Dedifferentiated amniotic fluid mesenchymal stem cell (primary cell): ENCODE data around the gene OR4D2.
"Not testable (repeated sequence)": the region's sequence is repeated elsewhere in the genome, so short reads cannot be mapped to it uniquely, and the experiment has no call there.

ENCODE experiments used
- DNase-seq: peaks from one replicate; pipeline ENCODE4 v3.0.0-alpha.2; 2016; ENCODE audit errors: extremely low spot score

The OR4D2 gene

DNA sequence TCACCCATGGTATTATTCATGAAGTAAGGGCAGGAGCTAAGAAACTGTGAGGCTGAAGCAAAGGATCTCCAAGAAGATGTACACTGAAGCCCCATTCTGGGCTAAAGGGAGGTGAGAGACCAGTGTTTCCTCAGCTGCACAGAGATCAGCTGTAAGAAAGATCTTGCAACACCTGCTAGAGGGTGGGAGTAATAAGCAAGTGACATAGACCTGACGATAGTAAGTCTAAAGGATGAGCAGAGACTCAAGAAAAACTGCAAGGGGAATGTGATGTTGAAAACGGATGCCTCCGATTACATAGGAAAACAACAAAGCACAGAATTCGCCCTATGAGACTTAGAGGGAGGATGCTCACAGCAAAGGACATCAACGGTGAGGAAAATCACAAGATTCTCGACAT, at the start of gene OR4D2:
Gene OR4D2 (plus strand): TSS at position 301 of the 400 bp plus-strand sequence. CDS start 2,674 bp downstream, outside the sequence.
- DNase-seq: no peak

DNA sequence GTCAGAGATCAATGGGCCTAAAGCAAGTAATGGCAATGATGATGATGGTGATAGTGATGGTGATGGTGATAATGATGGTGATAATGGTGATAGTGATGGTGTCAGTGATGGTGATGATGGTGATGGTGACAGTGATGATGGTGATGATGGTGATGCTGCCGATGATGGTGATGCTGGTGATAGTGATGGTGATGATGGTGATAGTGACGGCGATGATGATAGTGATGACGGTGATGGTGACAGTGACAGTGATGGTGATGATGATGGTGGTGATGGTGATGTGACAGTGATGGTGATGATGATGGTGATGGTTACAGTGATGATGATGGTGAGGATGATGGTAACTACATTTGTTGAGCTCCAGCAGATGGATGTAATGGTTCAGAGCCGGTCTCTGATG, 49.4 kb upstream of the OR4D2 start:
- DNase-seq: no peak

DNA sequence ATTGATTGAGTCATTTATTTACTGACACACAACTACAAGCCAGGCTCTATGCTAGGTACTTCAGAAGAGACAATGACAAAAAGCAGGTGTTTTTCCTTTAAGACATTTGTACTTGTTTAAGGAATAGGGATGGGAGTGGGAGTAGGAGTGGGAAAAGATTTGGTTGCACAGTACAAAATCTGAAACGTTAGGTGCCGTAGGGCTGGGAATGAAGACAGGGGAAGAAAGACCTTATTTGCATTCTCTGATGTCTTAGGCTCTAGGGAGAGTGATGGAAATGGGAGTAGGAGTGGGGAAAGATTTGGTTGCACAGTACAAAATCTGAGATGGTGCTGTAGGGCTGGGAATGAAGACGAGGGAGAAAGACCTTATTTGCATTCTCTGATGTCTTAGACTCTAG, 47.3 kb upstream of the OR4D2 start:
- no peak for DNase-seq

DNA sequence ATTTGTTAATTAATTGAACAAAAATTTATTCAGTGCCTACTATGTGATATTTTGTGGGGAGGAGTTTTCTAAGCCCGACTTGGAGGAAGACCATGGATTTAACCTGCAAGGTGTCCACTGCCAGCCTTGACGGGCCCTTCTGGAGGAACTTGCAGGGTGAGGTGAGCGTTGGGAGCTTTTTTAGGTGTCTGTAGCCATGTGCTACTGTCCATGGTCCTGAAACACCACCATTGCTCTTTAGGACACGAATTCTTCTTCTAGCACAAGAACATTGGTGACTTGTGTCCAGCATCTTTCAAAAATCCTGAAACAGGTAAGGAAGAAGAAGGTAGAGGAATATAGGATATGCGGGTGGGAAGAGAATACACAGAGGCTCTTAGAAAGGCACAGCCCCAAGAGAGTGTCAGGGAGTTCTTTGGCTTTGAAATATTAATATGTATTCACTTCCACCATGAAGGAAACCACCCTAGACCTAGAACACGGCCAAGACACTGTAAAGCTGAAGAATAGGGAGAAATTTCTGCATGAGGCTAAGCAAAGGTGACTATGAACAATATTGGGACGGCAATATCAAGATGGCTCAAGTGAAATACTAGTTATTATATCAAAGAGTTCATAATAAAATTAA, 46.5 kb upstream of the OR4D2 start:
- DNase-seq: no peak

DNA sequence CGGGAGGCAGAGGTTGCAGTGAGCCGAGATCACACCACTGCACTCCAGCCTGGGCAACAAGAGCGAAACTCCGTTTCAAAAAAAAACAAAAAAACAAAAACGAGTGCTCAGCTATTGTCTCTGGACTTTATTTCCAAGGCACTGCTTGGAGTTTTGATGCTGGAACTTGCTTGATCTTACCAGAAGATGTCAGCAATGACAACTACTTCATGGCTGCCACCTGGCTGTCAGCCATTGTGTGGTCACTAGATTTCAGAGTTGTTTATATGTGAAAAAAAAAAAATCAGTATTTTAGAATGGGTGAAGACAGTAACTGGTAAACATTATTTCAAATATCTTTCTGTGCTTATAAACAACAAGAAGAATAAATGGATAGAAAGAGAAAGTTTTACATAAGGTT, 44.9 kb upstream of the OR4D2 start:
- no peak for DNase-seq

DNA sequence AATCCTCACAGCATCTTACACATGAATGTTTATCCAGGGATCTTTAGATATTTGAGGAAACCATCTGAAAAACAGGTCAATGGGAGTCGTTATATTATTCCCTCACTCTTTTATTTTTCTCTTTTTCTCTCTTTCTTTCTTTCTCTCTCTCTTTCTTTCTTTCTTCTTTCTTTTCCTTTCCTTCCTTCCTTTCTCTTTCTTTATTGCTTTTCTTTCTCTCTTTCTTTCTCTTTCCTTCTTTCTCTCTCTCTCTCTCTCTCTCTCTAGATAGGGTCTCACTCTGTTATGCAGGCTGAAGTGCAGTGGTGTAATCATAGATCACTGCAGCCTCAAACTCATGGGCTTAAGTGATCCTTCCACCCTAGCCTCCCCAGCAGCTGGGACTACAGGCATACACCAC, 38.9 kb upstream of the OR4D2 start:
- no peak for DNase-seq

DNA sequence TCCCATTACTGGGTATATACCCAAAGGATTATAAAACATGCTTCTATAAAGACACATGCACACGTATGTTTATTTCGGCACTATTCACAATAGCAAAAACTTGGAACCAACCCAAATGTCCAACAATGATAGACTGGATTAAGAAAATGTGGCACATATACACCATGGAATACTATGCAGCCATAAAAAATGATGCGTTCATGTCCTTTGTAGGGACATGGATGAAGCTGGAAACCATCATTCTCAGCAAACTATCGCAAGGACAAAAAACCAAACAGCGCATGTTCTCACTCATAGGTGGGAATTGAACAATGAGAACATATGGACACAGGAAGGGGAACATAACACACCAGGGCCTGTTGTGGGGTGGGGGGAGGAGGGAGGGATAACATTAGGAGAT, 34.1 kb upstream of the OR4D2 start:
- DNase-seq: not testable (repeated sequence)

DNA sequence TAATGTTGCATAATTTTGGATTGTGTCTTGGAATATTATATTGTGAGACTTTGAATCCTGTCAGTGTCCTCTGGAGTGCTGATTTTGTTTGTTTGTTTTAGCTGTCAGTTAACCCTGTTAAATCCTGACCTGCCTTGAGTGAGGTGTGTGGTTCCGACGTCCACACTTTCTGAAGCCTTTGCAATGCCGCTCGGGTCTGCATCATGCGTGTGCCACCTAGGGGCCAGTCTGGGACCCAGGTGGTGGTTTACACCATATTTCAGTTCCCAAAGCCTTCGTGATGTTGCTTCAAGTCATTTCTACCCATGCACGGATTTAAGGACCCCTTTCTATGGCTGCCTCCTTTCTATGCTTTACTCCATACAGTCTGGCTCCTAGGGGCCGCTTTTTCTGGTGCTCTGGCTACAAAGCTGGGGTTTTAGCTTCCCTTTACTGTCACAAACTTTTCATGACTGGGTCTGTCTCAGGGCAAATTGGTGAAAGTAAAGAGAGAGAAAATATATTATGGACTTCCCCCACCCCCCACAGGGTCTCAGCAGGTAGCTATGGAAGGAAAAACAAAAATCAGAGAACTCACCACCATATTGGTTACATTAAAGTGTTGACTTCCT, 30.0 kb upstream of the OR4D2 start:
- no peak for DNase-seq

DNA sequence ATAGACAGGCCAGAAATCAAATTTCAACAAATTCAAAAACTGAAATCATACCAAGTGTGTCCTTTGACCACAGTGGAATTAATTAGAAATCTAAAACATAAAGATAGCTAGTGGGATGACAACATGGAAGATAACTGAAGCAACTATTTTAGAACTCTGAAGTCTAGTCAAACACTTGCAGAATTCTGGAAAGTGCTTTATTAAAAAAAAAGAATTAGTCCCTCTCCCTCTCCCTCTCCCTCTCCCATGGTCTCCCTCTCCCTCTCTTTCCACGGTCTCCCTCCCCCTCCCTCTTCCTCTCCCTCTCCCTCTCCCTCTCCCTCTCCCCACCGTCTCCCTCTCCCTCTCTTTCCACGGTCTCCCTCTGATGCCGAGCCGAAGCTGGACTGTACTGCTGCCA, 25.3 kb upstream of the OR4D2 start:
- no peak for DNase-seq

DNA sequence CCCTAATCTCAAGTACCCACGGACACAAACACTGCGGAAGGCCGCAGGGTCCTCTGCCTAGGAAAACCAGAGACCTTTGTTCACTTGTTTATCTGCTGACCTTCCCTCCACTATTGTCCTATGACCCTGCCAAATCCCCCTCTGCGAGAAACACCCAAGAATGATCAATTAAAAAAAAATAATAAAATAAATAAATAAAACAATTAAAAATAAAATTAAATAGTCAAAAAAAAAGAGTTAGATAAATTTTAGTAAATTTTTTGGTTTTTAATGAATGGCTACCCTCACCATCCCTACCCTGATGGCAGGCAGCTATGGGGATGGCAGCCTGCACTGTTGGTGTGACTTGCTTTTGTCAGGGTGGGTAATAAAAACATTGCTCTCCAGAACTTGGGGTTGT, 23.4 kb upstream of the OR4D2 start:
- DNase-seq: not testable (repeated sequence)

DNA sequence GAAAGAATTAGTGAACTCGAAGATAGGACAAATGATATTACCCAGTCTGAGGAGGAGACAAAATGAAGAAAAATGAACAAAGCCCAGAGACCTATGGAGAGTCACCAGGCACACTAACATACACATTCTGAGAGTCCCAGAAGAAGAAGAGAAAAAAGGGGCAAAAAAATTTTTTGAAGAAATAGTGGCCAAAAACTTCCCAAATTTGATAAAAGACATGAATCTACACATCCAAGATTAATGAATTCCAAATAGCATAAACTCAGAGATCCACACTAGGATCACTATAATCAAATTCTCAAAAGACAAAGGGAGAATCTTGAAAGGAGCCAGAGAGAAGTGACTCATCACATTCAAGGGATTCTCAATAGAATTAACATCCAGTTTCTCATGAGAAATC, 22.0 kb upstream of the OR4D2 start:
- no peak for DNase-seq

DNA sequence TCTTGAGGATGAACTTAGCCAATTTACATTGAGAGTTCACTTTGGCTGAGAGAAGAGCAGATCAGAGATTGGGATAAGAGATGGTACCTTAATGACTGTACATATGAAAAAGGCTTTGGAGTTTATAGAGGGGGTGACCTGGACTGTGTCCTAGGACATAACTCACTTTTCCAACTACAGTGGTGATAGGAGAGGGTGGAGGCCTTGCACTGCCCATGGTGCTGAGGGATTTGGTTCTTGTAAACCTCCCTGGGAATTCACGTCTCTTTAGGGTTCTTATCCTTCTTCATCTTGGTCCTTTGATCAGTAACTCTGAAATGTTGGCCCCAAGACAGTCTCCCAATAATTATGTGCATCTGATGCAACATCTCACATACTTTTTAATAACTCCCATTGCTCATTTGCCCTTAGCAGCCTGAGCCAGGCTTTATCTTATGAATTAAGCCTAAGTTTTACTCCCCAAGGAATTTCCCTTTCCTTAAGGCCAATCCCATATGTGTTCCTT, 18.8 kb upstream of the OR4D2 start, which contains the start of gene OR4D1:
Gene OR4D1 (plus strand): TSS at position 455 of the 505 bp plus-strand sequence. CDS start 6,770 bp downstream, outside the sequence.
- DNase-seq: no peak

DNA sequence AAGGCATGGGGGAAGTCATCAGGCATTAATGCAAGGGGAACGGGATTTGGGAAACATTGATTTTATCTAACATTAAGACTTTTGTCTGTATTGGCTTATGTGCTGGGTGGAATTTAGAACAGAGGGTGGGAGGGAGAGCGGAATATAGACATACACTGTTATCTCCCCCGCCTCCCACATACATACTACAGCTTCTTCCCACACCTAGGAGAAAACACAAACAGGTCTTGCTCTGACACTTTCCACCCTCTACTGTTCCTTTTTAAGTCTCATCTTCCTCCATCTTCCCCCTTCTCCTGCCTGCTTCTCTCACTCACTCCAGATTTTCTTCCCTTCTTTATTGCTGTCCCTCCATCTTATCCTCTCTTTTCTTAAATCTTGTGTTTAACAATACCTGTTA, 18.2 kb upstream of the OR4D2 start:
- no peak for DNase-seq

DNA sequence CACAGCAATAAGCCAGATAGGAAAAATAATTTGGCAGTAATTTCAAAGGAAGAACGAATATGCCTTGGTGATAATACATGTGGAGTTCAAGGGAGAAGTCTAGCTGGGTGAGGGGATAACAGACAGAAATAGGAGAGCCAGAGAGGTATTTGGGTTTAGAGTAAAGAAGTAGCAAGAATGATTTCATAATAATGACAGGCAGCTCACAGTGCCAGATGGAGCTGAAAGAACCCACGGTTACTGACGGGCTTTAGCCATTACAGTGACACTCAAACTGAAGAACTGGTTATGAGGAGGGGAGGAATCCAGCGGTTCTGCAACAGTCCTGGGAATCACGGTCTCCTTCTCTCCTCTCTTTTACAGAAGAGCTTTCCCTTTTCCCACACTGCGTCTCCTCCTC, 16.4 kb upstream of the OR4D2 start:
- no peak for DNase-seq

DNA sequence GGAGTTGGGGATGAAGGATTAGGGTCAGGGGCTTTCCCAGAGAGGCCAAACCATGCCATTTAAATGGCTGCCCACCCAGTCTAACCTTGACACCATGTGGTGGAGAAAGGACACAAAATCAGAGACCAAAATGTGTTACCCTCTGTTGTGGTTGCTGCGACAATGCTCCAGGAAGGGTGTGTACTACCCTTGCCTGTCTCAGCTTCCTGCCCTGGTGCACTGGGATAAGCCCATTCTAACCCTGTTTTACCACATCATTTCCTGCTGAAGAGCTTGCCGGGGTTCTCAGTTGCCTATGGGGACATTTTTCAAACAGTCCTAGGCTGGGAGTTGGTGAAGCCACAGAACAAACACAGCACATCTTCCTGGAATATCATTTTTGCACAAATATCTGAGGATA, 13.7 kb upstream of the OR4D2 start:
- DNase-seq: no peak

DNA sequence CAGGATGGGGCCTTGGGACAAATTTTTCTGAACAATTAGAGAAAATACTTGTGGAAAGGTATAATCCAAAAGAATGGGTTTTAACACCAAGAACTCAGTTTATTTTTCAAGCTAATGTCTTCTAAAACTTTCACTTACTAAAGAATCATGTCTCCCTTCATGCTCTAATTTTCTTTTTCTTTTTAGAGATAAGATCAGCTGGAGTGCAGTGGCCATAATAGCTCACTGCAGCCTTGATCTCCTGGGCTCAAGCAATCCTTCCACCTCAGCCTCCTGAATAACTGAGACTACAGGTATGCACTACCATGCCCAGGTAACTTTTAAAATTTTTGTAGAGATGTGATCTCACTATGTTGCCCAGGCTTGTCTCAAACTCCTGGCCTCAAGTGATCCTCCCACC, 13.1 kb upstream of the OR4D2 start:
- no peak for DNase-seq

DNA sequence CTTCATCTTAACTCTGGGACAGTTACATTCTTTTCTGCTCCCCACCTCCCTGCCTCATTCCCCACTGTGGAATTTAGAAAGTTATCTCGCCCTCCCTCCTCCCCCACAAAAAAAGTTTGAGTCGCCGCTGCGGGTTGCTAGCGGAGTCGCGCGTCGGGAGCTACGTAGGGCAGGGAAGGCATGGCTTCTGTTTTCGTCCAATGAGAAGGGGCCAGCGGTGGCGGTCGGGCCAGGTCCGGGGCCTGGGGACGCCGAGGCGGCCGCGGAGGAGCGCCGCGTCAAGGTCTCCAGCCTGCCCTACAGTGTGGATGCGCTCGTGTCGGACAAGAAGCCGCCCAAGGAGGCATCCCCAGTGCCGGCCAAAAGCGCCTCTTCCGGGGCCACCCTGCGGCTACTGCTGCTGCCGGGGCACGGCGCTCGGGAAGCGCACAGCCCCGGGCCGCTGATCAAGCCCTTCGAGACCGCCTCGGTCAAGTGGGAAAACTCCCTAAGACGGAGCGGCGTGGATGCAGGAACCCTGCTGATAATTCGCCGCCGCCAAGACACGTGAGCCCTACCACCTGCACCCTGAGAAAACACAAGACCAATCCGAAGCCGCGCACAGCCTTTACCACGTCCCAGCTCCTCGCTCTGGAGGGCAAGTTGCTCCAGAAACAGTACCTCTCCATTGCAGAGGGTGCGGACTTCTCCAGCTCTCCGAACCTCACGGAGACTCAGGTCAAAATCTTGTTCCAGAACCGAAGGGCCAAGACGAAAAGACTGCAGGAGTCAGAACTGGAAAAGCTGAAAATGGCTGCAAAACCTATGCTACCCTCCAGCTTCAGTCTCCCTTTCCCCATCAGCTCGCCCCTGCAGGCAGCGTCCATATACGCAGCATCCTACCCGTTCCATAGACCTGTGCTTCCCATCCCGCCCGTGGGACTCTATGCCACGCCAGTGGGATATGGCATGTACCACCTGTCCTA, 9.7 kb upstream of the OR4D2 start:
- no peak for DNase-seq

DNA sequence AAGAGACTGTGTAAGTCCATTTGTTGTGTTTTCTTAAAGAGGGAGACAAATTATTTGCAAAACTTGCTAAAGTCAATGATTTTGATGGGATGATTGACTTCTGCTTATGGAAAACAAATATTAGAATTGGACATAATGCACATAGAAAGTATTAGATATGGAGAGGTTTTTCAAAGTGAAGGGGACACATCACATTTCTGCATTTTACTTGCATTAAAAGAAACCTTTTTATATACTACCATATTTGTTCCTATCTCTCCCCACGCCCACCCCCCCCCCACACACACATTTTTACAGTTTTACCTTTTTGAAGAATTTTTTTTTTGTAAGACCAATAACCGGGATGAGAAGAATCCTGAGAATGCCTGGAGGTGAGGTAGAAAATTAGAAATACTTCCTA, 8.6 kb upstream of the OR4D2 start:
- no peak for DNase-seq

DNA sequence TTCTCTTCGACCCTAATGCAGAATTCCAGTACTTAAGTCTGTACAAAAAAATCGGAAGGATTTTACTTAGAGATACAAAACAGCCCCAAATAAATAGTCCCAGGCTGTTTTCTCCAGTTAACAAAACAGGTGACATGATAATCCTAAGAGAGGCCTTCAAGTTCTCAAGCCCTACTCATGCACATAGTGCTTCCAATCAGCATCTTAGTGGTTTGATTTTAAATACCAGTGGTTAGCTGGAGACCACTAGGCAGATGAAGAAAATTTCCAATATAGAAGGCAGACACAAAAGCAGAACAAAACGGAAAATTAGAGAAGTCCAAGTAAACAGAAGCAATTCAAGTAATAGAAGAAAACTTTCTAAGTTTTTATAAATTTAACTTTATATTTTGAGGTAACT, 5.2 kb upstream of the OR4D2 start:
- no peak for DNase-seq

DNA sequence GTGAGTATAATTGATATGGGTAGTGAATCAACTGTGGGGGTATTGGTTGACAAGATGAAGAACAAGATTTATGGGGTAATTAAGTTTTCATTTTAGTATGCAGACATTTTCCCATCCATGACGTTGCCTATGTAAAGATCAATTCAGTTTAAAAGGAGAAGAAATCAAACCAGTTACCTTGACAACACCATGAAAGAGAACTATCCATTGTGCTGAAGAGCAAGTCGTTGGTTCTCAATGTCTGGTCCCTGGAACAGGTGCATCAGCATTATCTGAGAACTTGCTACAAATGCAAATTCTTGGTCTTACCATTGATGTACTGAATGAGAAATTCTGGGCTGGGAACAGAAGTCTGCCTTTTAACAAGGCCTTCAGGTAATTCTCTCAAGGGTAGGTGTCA, 801 bp upstream of the OR4D2 start:
- no peak for DNase-seq

DNA sequence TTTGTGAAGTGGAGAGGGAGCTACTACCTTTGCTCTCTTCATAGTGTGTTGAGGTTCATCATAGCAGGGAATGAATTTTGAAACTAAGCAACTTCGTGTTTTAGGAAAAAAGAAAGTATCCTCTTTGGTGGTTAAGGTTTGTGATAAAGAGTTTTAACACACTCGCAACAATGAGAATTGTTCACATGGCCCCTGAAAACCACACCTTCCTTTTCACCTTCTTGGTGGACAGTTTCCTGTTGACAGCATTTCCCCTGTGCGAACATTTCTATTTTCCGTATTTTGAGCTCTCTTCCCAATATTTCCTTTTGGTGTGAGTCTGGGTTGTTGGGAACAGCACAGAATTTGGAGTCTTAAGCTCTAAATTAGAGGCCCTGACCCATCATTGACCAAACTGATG, 3.8 kb downstream of the OR4D2 start:
- no peak for DNase-seq

DNA sequence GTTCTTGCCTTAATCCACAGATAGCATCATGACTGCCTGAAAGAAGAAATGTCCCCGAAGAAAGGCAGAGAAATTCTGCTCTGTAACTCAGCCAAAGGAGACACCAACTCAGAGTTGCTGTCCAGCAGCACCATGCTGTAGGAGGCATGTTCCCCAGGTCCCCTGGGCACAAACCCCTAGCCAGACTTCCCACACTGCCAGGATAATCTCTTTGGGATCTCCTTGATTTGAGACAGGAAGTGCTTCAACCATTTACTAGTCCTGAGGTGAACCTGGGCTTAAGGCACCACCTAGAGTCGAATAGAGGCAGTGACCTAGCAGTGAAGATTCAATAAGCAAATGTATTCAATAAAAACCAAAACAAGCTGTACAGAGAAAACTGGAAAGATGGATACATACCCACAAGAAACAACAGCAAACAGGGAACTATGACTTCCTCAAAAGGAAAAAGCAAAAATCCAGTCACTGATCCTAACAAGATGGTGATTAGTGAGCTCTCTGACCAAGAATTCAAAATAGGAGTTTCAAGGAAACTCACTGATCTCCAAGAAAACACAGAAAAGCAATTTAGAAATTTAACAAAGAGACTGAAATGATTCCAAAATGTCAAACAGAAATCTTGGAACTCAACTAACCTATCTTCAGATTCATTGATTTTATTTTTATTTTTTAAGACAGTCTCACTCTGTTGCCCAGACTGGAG, 5.7 kb downstream of the OR4D2 start:
- DNase-seq: no peak
